ENCODE results near the gene STRAP. TPM values are rescaled to one million over a fixed set of nuclear protein-coding genes. Genes with fewer than 3 reads are reported as not detected.

STRAP gene
- total RNA-seq, 1 experiment from 2014 or later, result 205 TPM

DNA sequence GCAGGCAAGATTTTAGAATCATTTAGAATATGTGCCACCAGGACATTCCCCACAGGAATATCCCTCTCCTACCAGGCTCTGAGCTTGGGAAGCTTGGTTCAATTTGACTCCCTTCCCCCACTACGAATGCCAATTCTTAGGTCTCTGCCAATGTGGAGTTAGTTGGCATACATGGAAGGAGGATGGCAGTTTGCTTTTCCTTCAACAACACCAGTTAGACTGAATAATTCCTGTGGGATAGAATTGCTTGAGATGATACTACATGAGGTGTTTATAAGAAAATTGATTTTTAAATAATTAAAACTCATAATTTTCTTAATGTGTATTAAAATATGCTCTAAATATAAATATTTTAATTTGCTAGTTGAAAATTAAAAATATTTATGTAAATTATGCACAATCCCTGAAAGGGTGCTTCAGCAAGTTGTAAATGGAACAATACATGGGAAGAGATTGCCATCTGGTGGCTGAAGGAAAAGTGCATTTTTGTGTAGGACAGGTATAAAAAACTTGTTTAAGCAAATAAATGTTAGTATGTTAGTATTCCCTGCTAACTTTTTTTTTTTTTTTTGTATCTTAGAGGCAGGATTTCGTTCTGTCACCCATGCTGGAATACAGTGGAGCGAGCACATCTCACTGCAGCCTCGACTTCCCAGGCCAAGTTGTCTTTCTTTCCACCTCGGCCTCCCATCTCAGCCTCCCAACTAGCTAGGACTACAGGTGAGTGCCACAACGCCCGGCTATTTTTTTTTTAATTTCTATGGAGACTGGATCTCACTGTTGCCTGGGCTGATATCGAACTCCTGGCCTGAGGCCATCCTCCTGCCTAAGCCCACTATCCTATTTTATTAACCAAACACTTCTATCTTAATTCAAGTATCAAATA is 25.8 kb upstream of the STRAP start:
- no peaks in the 10 kb centered on the region for H3K36me3 ChIP-seq (ENCODE audit: low read depth)
- H3K79me2 ChIP-seq (ENCODE audit: low read depth), result no peaks in the 10 kb centered on the region
- H3K9me2 ChIP-seq (ENCODE audit: insufficient read depth), result no peaks in the 10 kb centered on the region
- ChIA-PET POLR2A (ENCODE audit: unreplicated experiment) (no interaction called here), CTCF (interaction anchor here (0.6 to 1.7 kb wide), 9 partner anchors 8 to 324 kb away, joined by 3 to 8 read pairs (median 4); no protein-coding TSS in a partner anchor)
- no peaks in the 10 kb centered on the region for H4K20me1 ChIP-seq (ENCODE audit: insufficient read depth)
- peak overlapping the region; percentile 60 for H3K4me2 ChIP-seq
- H3F3A ChIP-seq (ENCODE audit: insufficient read depth, low read depth), result peaks cover 14% of the 10 kb centered on the region; the same call in 1 of the 2 replicates
- H3K27ac ChIP-seq, result peak overlapping the region; percentile 84
- peak overlapping the region; percentile 18; the same call in 1 of the 2 replicates for H3K4me3 ChIP-seq
- DNase-seq, result peak; percentile 63 to 65
- TF ChIP-seq, protein P1, sequence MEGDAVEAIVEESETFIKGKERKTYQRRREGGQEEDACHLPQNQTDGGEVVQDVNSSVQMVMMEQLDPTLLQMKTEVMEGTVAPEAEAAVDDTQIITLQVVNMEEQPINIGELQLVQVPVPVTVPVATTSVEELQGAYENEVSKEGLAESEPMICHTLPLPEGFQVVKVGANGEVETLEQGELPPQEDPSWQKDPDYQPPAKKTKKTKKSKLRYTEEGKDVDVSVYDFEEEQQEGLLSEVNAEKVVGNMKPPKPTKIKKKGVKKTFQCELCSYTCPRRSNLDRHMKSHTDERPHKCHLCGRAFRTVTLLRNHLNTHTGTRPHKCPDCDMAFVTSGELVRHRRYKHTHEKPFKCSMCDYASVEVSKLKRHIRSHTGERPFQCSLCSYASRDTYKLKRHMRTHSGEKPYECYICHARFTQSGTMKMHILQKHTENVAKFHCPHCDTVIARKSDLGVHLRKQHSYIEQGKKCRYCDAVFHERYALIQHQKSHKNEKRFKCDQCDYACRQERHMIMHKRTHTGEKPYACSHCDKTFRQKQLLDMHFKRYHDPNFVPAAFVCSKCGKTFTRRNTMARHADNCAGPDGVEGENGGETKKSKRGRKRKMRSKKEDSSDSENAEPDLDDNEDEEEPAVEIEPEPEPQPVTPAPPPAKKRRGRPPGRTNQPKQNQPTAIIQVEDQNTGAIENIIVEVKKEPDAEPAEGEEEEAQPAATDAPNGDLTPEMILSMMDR (conservative IDR thresholded peaks at IDR 0.05), result peak; percentile 89
- TF ChIP-seq EZH2 (IDR thresholded peaks at IDR 0.05; ENCODE audit: low read depth), result no peak
- H3K9me3 ChIP-seq (ENCODE audit: insufficient read depth, low read depth), result no peaks in the 10 kb centered on the region
- intact Hi-C loops (cut with micrococcal nuclease; ENCODE audit: unreplicated experiment), result loop anchor here (1.0 to 5.0 kb wide), 5 partner anchors 67 to 324 kb away; partner anchors contain the start of gene EPS8
- H2AFZ ChIP-seq, result peak overlapping the region; percentile 74
- H3K4me1 ChIP-seq (replicated peaks; ENCODE audit: insufficient read depth), result peaks cover 26% of the 10 kb centered on the region
- no TSS peak for BruUV-seq (replicated peaks)
- no peaks in the 10 kb centered on the region for H3K27me3 ChIP-seq (ENCODE audit: insufficient read depth, low read depth)

DNA sequence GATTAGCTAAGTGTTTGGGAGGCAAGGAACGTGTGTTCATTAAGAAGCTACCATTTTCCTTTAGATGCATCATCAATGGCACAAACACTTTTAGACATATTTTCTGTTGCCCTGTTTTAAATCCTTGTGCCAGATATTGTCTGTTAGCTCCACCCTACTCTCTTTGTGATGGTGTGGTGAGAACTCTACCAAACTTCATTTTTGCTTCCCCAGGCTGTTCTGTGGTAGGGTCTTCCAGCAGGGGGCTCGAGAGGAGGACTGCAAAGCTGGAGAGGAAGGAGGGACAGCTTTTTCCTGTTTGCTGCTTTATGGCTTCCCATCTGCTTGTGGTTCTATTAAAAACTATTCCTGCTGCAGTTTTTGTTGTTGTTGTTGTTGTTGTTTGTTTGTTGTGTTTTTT is 23.8 kb upstream of the STRAP start:
- no TSS peak for BruUV-seq (replicated peaks)
- no peaks in the 10 kb centered on the region for H3K36me3 ChIP-seq (ENCODE audit: low read depth)
- no peak for DNase-seq
- no peaks in the 10 kb centered on the region for H3K9me2 ChIP-seq (ENCODE audit: insufficient read depth)
- H3K9me3 ChIP-seq (ENCODE audit: insufficient read depth, low read depth), result no peaks in the 10 kb centered on the region
- no peak overlapping the region for H3K4me3 ChIP-seq
- H3K27me3 ChIP-seq (ENCODE audit: insufficient read depth, low read depth), result no peaks in the 10 kb centered on the region
- ChIA-PET CTCF (interaction anchor here (0.5 to 1.7 kb wide), 5 partner anchors 137 to 270 kb away, joined by 3 to 6 read pairs (median 3); no protein-coding TSS in a partner anchor), POLR2A (ENCODE audit: unreplicated experiment) (no interaction called here)
- intact Hi-C loops (cut with micrococcal nuclease; ENCODE audit: unreplicated experiment), result loop anchor here (5.0 kb wide), 1 partner anchor 156 kb away; no protein-coding TSS in a partner anchor
- TF ChIP-seq EZH2 (IDR thresholded peaks at IDR 0.05; ENCODE audit: low read depth), result no peak
- TF ChIP-seq, protein P1 (conservative IDR thresholded peaks at IDR 0.05), result no peak
- H3K4me1 ChIP-seq (replicated peaks; ENCODE audit: insufficient read depth), result peaks cover 21% of the 10 kb centered on the region
- H3K79me2 ChIP-seq (ENCODE audit: low read depth), result no peaks in the 10 kb centered on the region
- H3K27ac ChIP-seq, result no peak overlapping the region
- H4K20me1 ChIP-seq (ENCODE audit: insufficient read depth), result no peaks in the 10 kb centered on the region
- peaks cover 4% of the 10 kb centered on the region; the same call in 1 of the 2 replicates for H3F3A ChIP-seq (ENCODE audit: insufficient read depth, low read depth)
- no peak overlapping the region for H2AFZ ChIP-seq
- H3K4me2 ChIP-seq, result no peak overlapping the region

DNA sequence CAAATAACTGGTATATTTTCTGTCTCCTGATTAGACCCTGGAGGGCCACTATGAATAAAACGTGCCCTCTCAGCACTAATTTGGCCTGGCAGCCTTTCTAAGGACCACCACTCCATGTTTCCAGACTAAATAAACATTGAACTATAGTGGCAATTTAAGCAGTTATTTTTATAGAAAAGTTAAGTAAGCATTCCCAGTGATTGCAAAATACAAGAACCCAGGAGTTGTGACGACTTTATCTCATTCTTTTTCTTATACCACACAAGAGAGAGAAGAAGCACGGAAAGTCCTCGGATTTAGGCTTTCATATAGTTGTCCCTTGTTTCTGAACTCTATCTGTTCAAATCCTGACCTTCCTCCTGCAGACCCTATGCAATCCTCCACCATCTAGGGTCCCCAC is 23.1 kb upstream of the STRAP start:
- ChIA-PET CTCF (interaction anchor here (0.9 kb wide), 1 partner anchor 223 kb away, joined by 6 read pairs; no protein-coding TSS in a partner anchor), POLR2A (ENCODE audit: unreplicated experiment) (no interaction called here)
- peaks cover 17% of the 10 kb centered on the region for H3K4me1 ChIP-seq (replicated peaks; ENCODE audit: insufficient read depth)
- H3K79me2 ChIP-seq (ENCODE audit: low read depth), result no peaks in the 10 kb centered on the region
- intact Hi-C loops (cut with micrococcal nuclease; ENCODE audit: unreplicated experiment), result loop anchor here (5.0 kb wide), 1 partner anchor 157 kb away; no protein-coding TSS in a partner anchor
- H3K9me2 ChIP-seq (ENCODE audit: insufficient read depth), result no peaks in the 10 kb centered on the region
- H2AFZ ChIP-seq, result no peak overlapping the region
- H3K9me3 ChIP-seq (ENCODE audit: insufficient read depth, low read depth), result no peaks in the 10 kb centered on the region
- no peak overlapping the region for H3K27ac ChIP-seq
- TF ChIP-seq, protein P1 (conservative IDR thresholded peaks at IDR 0.05), result no peak
- H3K4me2 ChIP-seq, result no peak overlapping the region
- BruUV-seq (replicated peaks), result no TSS peak
- H3K36me3 ChIP-seq (ENCODE audit: low read depth), result no peaks in the 10 kb centered on the region
- DNase-seq, result no peak
- peaks cover 4% of the 10 kb centered on the region; the same call in 1 of the 2 replicates for H3F3A ChIP-seq (ENCODE audit: insufficient read depth, low read depth)
- no peaks in the 10 kb centered on the region for H4K20me1 ChIP-seq (ENCODE audit: insufficient read depth)
- no peaks in the 10 kb centered on the region for H3K27me3 ChIP-seq (ENCODE audit: insufficient read depth, low read depth)
- no peak overlapping the region for H3K4me3 ChIP-seq
